ENCODE results near the gene PRR13. TPM values are rescaled to one million over a fixed set of nuclear protein-coding genes. Genes with fewer than 3 reads are reported as not detected.

Gene PRR13
- total and polyA plus RNA-seq, 2 donors from 2014 or later = 226 to 889 TPM

- H3K9me3 ChIP-seq (ENCODE audit: control insufficient read depth in 2 of 3, insufficient read depth in 1 of 3, low read length in 3 of 3) = no peaks in the 10 kb centered on the region
- H3K4me3 ChIP-seq (ENCODE audit: low read length in 3 of 3) = no peak overlapping the region
- FAIRE-seq (no peak), DNase-seq (peak in 1 of 5 donors; percentile 43)
- TF ChIP-seq, protein P1, sequence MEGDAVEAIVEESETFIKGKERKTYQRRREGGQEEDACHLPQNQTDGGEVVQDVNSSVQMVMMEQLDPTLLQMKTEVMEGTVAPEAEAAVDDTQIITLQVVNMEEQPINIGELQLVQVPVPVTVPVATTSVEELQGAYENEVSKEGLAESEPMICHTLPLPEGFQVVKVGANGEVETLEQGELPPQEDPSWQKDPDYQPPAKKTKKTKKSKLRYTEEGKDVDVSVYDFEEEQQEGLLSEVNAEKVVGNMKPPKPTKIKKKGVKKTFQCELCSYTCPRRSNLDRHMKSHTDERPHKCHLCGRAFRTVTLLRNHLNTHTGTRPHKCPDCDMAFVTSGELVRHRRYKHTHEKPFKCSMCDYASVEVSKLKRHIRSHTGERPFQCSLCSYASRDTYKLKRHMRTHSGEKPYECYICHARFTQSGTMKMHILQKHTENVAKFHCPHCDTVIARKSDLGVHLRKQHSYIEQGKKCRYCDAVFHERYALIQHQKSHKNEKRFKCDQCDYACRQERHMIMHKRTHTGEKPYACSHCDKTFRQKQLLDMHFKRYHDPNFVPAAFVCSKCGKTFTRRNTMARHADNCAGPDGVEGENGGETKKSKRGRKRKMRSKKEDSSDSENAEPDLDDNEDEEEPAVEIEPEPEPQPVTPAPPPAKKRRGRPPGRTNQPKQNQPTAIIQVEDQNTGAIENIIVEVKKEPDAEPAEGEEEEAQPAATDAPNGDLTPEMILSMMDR (IDR thresholded peaks at IDR 0.05; ENCODE audit: borderline replicate concordance, extremely low read depth, insufficient read depth) = no peak
- no peaks in the 10 kb centered on the region for H3K27me3 ChIP-seq (ENCODE audit: control insufficient read depth, insufficient read depth, low read length)
- peaks cover 0 to 3% (median 2%) of the 10 kb centered on the region in 3 donors for H3K4me1 ChIP-seq (ENCODE audit: control insufficient read depth in 2 of 3, insufficient read depth in 2 of 3, low read depth in 1 of 3, low read length in 3 of 3)
- intact Hi-C loops (cut with DNase I) = loop anchor here (10.0 kb wide), 1 partner anchor 71 kb away; no protein-coding TSS in a partner anchor
- H3K9ac ChIP-seq (ENCODE audit: low read length in 3 of 3) = no peak overlapping the region
- no peak overlapping the region for H3K27ac ChIP-seq (ENCODE audit: low read depth in 2 of 2, low read length in 2 of 2)
- H3K36me3 ChIP-seq (ENCODE audit: control insufficient read depth in 2 of 3, insufficient read depth in 3 of 3, low read length in 3 of 3) = no peaks in the 10 kb centered on the region
These were observed 15.9 kb upstream of the PRR13 start for GRCh38 chr12:53425515-53426150.

- Histone ChIP-seq H3K27ac (ENCODE audit: low read depth in 2 of 2, low read length in 2 of 2) (no peak overlapping the region), H3K36me3 (ENCODE audit: control insufficient read depth in 2 of 3, insufficient read depth in 3 of 3, low read length in 3 of 3) (no peaks in the 10 kb centered on the region), H3K9ac (ENCODE audit: low read length in 3 of 3) (no peak overlapping the region), H3K9me3 (ENCODE audit: control insufficient read depth in 2 of 3, insufficient read depth in 1 of 3, low read length in 3 of 3) (no peaks in the 10 kb centered on the region), H3K4me1 (ENCODE audit: control insufficient read depth in 2 of 3, insufficient read depth in 2 of 3, low read depth in 1 of 3, low read length in 3 of 3) (no peaks in the 10 kb centered on the region), H3K4me3 (ENCODE audit: low read length in 3 of 3) (no peak overlapping the region), H3K27me3 (ENCODE audit: control insufficient read depth, insufficient read depth, low read length) (no peaks in the 10 kb centered on the region)
- FAIRE-seq (no peak), DNase-seq (peak in 1 of 5 donors; percentile 15)
- TF ChIP-seq, protein P1 (IDR thresholded peaks at IDR 0.05; ENCODE audit: borderline replicate concordance, extremely low read depth, insufficient read depth) = no peak
- intact Hi-C loops (cut with DNase I) = loop anchor here (10.0 kb wide), 1 partner anchor 73 kb away; no protein-coding TSS in a partner anchor
These were observed 13.5 kb upstream of the PRR13 start for GRCh38 chr12:53427905-53428594.

DNA sequence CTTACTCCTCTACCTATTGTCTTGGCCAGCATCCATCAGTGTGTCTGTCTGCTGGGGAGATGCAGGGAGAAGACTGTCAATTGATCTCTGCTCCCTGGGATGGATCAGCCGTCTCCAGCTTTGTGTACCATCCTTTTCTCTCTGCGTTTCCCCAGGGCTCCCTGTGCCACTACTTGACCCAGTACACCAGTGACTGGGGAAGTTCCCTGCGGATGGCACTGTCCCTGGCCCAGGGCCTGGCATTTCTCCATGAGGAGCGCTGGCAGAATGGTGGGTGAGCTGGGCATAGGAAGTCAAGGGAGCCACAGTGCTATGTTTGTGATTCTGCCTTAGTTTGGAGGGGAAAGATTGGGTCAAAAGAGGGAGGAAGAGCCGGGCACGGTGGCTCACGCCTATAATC is 12.8 kb upstream of the PRR13 start:
- FAIRE-seq = no peak
- Histone ChIP-seq H3K9me3 (ENCODE audit: control insufficient read depth in 2 of 3, insufficient read depth in 1 of 3, low read length in 3 of 3) (no peaks in the 10 kb centered on the region), H3K27me3 (ENCODE audit: control insufficient read depth, insufficient read depth, low read length) (no peaks in the 10 kb centered on the region), H3K9ac (ENCODE audit: low read length in 3 of 3) (no peak overlapping the region), H3K4me1 (ENCODE audit: control insufficient read depth in 2 of 3, insufficient read depth in 2 of 3, low read depth in 1 of 3, low read length in 3 of 3) (no peaks in the 10 kb centered on the region), H3K4me3 (ENCODE audit: low read length in 3 of 3) (no peak overlapping the region), H3K27ac (ENCODE audit: low read depth in 2 of 2, low read length in 2 of 2) (no peak overlapping the region), H3K36me3 (ENCODE audit: control insufficient read depth in 2 of 3, insufficient read depth in 3 of 3, low read length in 3 of 3) (no peaks in the 10 kb centered on the region)
- peak in 1 of 5 donors; percentile 35 for DNase-seq
- TF ChIP-seq, protein P1 (IDR thresholded peaks at IDR 0.05; ENCODE audit: borderline replicate concordance, extremely low read depth, insufficient read depth) = no peak
- intact Hi-C loops (cut with DNase I) = loop anchor here (10.0 kb wide), 1 partner anchor 74 kb away; no protein-coding TSS in a partner anchor

Data from kidney (tissue), 14 donors.